Panc1 (cell line): ENCODE results near the gene CNOT1. TPM values are rescaled to one million over a fixed set of nuclear protein-coding genes. Genes with fewer than 3 reads are reported as not detected.

ENCODE experiments used
- ATAC-seq: fragments of 200-7000 bp; cut with Tn5 transposase; 2 replicates; pipeline ENCODE4 v1.9.1; 2020; ENCODE audit warnings: mild to moderate bottlenecking, moderate library complexity
- BruUV-seq: library from RNA; stranded (reverse); fragments of 400-500 nt; replicated peaks from 2 replicates; lab custom pipeline; 2021; lab: Mats Ljungman, UMichigan
- CTCF ChIA-PET: fragments of 300-600 bp; sonication (Branson Sonifier 250); formaldehyde crosslinking; loops from one replicate; lab custom pipeline; 2022; ENCODE audit warnings: antibody characterized with exemption; lab: Charles Lee
- POLR2A ChIA-PET: fragments of 300-600 bp; sonication (Branson Sonifier 250); formaldehyde crosslinking; loops from one replicate; lab custom pipeline; 2022; ENCODE audit warnings: antibody characterized with exemption; lab: Charles Lee
- DNase-seq: peaks from one replicate; pipeline ENCODE4 v3.0.0-alpha.2; 2010; ENCODE audit warnings: low read depth, low spot score
- H3K27ac ChIP-seq: 2 replicates; pipeline ENCODE4 v1.5.1; 2011; ENCODE audit warnings: mild to moderate bottlenecking, low read length, inconsistent platforms
- H3K27me3 ChIP-seq: fragments of 200-500 bp; sonication (Bioruptor generic); 2 replicates; pipeline ENCODE4 v1.6.0; 2014; ENCODE audit warnings: low read length, inconsistent platforms; ENCODE audit not compliant: control insufficient read depth, insufficient read depth
- H3K36me3 ChIP-seq: fragments of 200-500 bp; sonication (Bioruptor generic); 2 replicates; pipeline ENCODE4 v1.5.1; 2014; ENCODE audit warnings: inconsistent platforms, mild to moderate bottlenecking, low read length, moderate library complexity; ENCODE audit not compliant: control insufficient read depth, insufficient read depth
- H3K4me1 ChIP-seq: 2 replicates; pipeline ENCODE4 v1.5.1; 2011; ENCODE audit warnings: inconsistent platforms, mild to moderate bottlenecking, low read length, moderate library complexity; ENCODE audit not compliant: control insufficient read depth, insufficient read depth
- H3K4me3 ChIP-seq, 2 experiments: 2 replicates each; pipeline ENCODE4 v1.5.1; 2011 to 2012; ENCODE audit warnings: low read depth in 2 of 2, low read length in 2 of 2, mild to moderate bottlenecking in 2 of 2, inconsistent platforms in 1 of 2, moderate library complexity in 1 of 2
- H3K9me3 ChIP-seq: fragments of 200-500 bp; sonication (Bioruptor generic); 2 replicates; pipeline ENCODE4 v1.5.1; 2014; ENCODE audit warnings: low read depth, mild to moderate bottlenecking, inconsistent platforms, low read length, moderate library complexity; ENCODE audit not compliant: control insufficient read depth, insufficient read depth
- POLR2AphosphoS5 ChIP-seq: IDR thresholded peaks from 2 replicates; pipeline ENCODE4 v1.6.1; 2012; ENCODE audit warnings: mild to moderate bottlenecking, low read depth, low read length, moderate library complexity
- SIN3A ChIP-seq: IDR thresholded peaks from 2 replicates; pipeline ENCODE4 v1.6.1; 2012; ENCODE audit warnings: low read depth, mild to moderate bottlenecking, low read length, moderate library complexity, borderline replicate concordance; ENCODE audit not compliant: insufficient read depth
- TCF7L2 ChIP-seq: IDR thresholded peaks from 2 replicates; pipeline ENCODE4 v1.6.1; 2011; ENCODE audit warnings: mild to moderate bottlenecking, low read depth, low read length, inconsistent platforms
- in situ Hi-C: cut with HindIII; loops from 2 replicates; pipeline ENCODE4 v1.10.0; 2016; ENCODE audit warnings: low sequenced_read_pairs, low pct_unique_long_range_greater_than_20kb
- intact Hi-C: fragments of 100-400 bp; cut with micrococcal nuclease; formaldehyde crosslinking; loops from one replicate; pipeline ENCODE4 v1.10.0; 2022; ENCODE audit not compliant: unreplicated experiment
- total RNA-seq: library from RNA; stranded (reverse); gene quantifications from one replicate; pipeline ENCODE4 v1.2.1, GENCODE V29; 2021; ENCODE audit not compliant: unreplicated experiment
- TF ChIP-seq, protein P1 (sequence below), 2 experiments: IDR thresholded peaks; 2 replicates each; pipeline ENCODE4 v1.6.1; 2011 to 2012; ENCODE audit warnings: low read depth in 2 of 2, control low read depth in 1 of 2, low read length in 1 of 2, mild to moderate bottlenecking in 1 of 2, moderate library complexity in 1 of 2; ENCODE audit not compliant: insufficient read depth in 1 of 2
- TF ChIP-seq, protein P2 (sequence below): fragments of 450-650 bp; IDR thresholded peaks from 2 replicates; pipeline ENCODE4 v1.5.1; 2017; ENCODE audit warnings: mild to moderate bottlenecking

Gene CNOT1
- total RNA-seq, 1 experiment from 2014 or later = 170 TPM

DNA sequence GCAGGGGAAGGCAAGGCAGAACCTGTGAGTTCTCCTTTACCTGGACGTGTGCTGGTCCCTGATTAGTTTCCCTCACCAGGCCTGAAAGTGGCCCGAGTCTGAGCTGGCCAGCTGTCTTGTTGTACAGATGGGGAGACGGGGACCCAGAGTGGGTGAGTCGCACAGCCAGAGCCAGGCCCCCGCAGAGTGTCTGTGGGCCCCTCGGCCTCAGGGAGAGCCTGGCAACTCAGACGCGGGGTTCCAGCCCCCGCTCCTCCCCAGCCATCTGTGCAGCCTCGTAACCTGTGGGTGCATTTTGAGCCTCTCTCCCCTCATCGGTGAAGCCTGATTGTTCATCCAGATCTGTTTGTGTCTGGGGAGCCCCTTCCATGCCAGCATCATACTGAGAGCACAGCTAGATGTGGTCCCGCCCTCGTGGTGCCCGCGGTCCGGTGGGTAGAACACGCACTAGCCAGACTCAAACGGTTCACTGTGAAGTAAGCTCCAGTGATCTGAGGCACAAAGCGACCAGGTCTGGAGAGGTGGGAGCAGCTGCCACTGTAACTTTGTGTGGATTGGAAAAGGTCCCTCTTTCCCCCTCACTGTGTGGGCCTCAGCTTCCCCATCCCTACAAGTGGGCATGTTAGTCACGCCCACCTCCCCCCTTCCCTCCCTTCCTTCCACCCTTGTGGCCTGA is 135.7 kb downstream of the CNOT1 start:
- Histone ChIP-seq H3K27me3 (no peaks in the 10 kb centered on the region), H3K4me1 (no peaks in the 10 kb centered on the region), H3K36me3 (no peaks in the 10 kb centered on the region), H3K27ac (no peak overlapping the region), H3K9me3 (no peaks in the 10 kb centered on the region), H3K4me3 (no peak overlapping the region)
- no TSS peak for BruUV-seq
- no peak for ATAC-seq
- DNase-seq = no peak
- in situ Hi-C loops = no loop called here
- TF ChIP-seq, protein P1, sequence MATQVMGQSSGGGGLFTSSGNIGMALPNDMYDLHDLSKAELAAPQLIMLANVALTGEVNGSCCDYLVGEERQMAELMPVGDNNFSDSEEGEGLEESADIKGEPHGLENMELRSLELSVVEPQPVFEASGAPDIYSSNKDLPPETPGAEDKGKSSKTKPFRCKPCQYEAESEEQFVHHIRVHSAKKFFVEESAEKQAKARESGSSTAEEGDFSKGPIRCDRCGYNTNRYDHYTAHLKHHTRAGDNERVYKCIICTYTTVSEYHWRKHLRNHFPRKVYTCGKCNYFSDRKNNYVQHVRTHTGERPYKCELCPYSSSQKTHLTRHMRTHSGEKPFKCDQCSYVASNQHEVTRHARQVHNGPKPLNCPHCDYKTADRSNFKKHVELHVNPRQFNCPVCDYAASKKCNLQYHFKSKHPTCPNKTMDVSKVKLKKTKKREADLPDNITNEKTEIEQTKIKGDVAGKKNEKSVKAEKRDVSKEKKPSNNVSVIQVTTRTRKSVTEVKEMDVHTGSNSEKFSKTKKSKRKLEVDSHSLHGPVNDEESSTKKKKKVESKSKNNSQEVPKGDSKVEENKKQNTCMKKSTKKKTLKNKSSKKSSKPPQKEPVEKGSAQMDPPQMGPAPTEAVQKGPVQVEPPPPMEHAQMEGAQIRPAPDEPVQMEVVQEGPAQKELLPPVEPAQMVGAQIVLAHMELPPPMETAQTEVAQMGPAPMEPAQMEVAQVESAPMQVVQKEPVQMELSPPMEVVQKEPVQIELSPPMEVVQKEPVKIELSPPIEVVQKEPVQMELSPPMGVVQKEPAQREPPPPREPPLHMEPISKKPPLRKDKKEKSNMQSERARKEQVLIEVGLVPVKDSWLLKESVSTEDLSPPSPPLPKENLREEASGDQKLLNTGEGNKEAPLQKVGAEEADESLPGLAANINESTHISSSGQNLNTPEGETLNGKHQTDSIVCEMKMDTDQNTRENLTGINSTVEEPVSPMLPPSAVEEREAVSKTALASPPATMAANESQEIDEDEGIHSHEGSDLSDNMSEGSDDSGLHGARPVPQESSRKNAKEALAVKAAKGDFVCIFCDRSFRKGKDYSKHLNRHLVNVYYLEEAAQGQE (IDR thresholded peaks at IDR 0.05; ENCODE audit: insufficient read depth in 1 of 2, low read depth in 2 of 2, low read length in 1 of 2) = no peak
- TF ChIP-seq SIN3A (no peak), POLR2AphosphoS5 (no peak), TCF7L2 (no peak)
- TF ChIP-seq, protein P2, sequence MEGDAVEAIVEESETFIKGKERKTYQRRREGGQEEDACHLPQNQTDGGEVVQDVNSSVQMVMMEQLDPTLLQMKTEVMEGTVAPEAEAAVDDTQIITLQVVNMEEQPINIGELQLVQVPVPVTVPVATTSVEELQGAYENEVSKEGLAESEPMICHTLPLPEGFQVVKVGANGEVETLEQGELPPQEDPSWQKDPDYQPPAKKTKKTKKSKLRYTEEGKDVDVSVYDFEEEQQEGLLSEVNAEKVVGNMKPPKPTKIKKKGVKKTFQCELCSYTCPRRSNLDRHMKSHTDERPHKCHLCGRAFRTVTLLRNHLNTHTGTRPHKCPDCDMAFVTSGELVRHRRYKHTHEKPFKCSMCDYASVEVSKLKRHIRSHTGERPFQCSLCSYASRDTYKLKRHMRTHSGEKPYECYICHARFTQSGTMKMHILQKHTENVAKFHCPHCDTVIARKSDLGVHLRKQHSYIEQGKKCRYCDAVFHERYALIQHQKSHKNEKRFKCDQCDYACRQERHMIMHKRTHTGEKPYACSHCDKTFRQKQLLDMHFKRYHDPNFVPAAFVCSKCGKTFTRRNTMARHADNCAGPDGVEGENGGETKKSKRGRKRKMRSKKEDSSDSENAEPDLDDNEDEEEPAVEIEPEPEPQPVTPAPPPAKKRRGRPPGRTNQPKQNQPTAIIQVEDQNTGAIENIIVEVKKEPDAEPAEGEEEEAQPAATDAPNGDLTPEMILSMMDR = no peak
- POLR2A ChIA-PET = interaction anchor here (0.6 kb wide), 1 partner anchor 124 kb away, joined by 3 read pairs; no protein-coding TSS in a partner anchor
- CTCF ChIA-PET = interaction anchor here (0.6 kb wide), 1 partner anchor 199 kb away, joined by 5 read pairs; the partner anchor contains the start of gene PRSS54
- intact Hi-C loops = no loop called here

DNA sequence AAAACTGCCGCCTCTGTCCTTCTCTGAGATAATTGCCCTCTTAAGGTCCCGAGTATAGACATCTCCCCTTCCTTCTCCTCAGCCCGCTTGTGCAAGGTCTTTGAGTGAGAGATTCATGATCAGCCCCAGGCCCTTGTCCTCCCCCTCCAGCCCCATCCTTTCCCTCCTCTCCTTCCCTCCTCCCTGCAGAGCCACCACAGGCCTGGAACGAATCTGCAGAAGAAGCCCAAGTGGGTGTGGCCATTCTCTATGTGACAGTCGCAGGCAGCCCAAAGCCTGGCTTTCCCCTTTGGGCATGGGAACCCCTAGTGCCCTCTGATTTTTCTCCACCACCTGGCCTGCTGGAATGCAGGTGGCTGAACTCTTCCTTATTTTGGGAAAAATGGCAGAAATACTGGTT is 136.9 kb downstream of the CNOT1 start:
- no peak overlapping the region for H3K4me3 ChIP-seq
- ATAC-seq (no peak), DNase-seq (no peak)
- no TSS peak for BruUV-seq
- H3K4me1 ChIP-seq = no peaks in the 10 kb centered on the region
- H3K27ac ChIP-seq = no peak overlapping the region
- in situ Hi-C loops = no loop called here
- H3K9me3 ChIP-seq = no peaks in the 10 kb centered on the region
- H3K27me3 ChIP-seq = no peaks in the 10 kb centered on the region
- CTCF ChIA-PET = interaction anchor here (0.6 kb wide), 1 partner anchor 1031 kb away, joined by 3 read pairs; no protein-coding TSS in a partner anchor
- POLR2A ChIA-PET = no interaction called here
- TF ChIP-seq TCF7L2 = no peak
- TF ChIP-seq, protein P1 (IDR thresholded peaks at IDR 0.05; ENCODE audit: insufficient read depth in 1 of 2, low read depth in 2 of 2, low read length in 1 of 2) = no peak
- H3K36me3 ChIP-seq = no peaks in the 10 kb centered on the region
- intact Hi-C loops = no loop called here
